Stimulated activated CD4-positive, alpha-beta T cell treated with anti-CD3 and anti-CD28 coated beads, Interleukin-1b, Interleukin-23, amount 100 ng/mL, for 24 hours (primary cell): Measurements from ENCODE around the gene MAD1L1.

Experiments used
- DNase-seq, 4 experiments: peaks; one replicate each; pipeline ENCODE4 v3.0.0-alpha.2; 2020; ENCODE audit warnings: low read depth in 4 of 4, low spot score in 1 of 4

MAD1L1 gene

DNA sequence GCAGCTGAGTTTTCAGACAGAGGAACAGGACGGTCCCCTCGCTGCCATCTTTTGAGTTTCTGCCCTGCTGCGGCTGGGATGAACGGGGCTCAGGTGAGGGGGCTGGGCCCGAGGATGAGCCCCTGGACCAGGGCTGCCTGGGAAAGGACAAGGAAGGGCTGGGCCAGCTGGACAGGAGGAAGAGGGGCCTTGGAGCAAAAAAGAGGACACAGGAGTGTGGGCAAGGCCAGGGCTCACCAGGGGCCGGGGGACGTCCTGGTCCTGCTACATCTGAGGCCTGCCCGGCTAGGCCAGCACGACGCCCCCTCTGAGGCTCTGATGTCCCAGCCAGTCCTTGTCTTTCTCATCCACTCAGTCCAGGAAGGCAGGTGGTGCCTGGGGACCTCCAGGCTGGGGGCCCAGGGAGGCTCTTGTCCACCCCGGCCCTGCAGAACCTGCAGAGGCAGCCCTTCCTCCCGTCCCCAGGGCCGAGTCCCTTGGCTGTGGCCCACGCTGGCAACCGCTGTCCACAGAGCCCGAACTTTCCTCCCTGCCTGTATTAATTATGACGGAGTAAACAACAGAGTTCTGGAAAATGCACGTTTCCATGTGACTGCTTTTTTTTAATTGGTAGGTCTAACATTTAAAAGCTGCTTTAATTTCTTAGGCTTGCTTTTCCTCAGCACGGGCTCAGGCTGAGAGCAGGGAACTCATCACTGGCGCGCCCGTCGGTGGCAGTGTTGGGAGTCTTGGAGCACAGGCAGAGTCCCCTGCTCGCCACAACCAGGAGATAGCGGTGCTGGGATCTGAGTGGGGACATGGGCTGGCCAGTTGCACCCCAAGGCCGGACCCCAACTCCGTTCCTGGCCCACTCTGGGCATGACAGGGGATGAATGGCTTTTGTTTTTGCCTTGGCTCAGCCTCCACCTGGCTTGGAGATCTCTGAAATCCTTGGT is 375.0 kb downstream of the MAD1L1 start:
- no peak for DNase-seq

DNA sequence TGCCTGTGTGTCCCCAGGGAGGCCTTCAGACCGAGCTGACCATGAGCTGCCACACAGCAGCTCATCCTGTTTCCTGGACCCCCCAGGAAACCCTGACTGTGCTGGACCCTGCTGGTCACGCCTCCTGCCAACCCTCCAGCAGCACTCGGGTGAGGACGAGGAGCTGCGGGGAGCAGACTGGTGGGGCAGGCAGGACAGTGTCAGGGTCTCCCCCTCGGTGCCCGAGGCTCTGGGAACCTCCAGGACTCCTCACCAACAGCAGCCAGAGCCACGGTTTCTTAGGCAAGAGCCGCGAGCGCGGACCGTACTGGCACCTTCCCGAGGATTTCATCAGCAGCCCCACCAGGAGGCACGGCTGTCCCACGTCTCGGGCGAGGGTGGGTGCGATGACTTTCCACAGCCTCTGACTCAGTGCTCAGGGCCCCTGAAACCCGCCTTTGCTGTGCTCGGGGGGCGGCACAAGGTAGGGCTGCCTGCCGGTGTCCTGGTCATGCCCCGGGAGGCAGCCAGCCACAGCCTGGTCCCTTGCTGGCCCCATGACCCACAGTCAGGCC is 375.8 kb downstream of the MAD1L1 start:
- DNase-seq: no peak

DNA sequence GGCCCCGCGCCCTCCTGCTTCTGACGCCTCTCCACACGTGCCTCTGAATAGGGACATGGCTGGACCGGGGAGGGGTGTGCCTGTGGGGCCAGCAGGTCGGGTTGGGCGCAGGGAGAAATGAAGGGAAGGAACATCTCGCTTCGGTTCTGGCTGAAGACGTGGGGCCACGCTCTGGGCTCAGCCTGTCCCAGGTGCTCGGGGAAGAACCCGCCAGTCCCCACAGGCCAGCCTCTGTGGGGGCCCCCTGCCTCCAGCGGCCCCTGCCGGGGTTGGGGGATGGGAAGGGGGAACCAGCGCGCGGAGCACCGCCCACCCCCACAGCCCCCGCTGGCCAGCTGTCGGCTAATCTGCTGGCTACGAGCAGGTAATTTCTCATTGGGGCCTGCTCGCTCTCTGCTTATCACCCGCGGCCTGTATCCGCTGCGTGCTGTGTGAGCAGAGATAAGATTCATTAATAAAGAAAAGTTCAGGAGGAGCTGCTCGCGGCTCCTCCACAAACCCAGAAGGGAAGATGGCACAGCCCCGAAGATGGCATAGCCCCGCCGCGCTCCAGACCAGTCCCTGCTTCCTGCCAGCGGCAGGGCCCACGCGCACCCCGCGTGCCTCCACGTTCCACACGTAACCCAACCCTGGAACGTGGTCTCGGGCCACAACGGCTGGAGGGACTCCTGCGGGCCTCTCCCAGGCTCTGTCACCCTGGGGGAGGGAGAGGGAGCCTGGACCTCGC is 376.4 kb downstream of the MAD1L1 start:
- DNase-seq: no peak

DNA sequence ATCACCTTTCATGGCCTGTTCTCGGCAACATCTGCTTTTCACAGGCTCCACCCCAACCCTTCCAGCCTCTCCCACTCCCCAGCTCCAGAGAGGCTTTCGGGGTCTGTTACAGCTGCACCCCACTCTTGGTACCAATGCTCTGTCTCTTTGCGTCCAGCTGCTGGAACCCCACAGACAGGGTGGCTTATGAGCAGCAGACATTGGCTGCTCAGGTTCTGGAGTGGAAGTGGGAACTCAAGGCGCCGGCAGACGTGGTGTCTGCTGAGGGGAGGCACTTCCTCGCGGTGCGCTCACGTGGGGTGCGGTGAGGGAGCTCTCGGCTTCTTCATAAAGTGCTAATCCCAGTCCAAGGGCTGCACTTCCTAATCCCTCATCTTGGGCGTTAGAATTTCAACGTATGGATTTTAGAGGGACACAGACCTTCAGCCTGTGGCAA is 377.0 kb downstream of the MAD1L1 start:
- DNase-seq: no peak

DNA sequence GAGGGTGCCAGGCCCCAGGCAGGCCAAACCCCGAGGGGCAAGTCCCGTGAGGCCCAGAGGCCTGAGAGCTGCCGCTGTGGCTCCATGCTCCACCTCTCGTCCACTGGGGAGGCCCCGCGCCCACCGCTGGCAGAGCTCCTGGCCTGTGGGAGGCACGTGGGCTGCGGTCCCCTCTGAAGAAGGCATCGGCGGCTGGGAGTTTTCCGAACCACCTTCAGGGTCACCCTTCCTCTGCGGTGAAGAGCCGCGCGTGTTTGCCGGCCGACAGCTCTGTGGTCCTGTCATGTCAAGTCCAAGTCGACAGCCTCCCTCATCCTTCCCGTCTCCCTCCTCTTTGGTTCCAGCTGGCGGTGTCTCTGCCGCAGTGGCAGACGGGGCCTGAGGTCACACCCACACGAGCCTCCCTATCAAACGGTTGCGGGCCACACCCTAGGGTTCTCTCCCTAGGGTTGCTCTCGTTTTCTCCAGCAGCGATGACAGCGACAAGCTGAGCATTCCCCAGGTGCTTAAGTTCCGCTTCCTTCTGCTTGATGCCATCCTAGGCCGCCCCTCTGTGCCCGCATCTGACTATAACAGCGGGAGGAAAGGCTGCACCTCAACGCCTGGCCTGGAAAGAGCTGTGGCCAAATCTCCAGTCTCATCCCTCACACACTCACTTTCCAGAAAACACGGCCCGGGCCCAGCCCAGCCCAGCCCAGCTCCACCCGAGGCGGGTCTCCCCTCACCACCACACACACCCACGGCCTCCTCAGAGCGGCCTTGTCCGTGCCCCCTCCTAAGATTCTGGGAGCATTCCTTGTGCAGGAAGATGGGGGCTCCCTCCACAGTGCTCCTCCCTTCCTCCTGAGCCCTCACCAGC is 377.6 kb downstream of the MAD1L1 start:
- no peak for DNase-seq

DNA sequence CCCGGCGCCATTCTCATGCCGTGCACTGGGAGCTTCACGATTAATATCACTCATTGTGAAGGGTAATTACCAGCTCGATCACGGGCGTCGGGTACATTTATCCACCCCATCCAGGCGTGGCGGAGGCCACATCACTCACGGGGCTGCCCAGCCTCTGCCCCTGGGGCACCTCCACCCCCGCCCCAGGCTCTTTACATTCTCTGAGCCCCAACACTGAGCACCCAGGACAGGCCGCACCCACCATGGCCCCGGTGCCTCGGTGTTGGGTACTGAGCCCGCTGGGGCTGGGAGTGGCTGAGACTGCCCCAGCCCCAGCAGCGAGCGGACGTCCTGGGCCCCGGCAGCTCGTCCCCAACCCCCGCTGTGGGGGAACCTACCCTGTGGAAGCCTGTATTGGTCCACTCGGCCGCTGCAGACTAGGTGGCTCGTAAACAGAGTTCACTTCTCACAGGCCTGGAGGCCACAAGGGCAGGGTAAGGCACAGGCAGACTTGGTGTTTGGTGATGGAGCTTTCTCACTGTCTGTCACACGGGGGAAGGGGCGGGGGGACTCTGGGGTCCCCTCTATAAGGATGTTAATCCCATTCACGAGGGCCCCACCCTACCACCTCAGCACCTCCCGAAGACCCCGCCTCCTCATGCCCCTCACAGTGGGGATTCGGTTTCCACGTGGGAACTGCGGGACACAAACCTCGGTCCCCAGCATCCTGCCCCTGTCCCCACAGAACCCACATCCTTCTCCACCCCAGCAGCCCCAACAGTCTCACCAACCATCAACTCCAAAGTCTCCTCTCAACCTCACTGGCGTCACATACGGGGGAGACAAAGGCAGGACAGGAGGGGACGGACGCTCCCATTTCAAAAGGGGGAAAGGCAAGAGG is 378.5 kb downstream of the MAD1L1 start:
- DNase-seq: no peak

DNA sequence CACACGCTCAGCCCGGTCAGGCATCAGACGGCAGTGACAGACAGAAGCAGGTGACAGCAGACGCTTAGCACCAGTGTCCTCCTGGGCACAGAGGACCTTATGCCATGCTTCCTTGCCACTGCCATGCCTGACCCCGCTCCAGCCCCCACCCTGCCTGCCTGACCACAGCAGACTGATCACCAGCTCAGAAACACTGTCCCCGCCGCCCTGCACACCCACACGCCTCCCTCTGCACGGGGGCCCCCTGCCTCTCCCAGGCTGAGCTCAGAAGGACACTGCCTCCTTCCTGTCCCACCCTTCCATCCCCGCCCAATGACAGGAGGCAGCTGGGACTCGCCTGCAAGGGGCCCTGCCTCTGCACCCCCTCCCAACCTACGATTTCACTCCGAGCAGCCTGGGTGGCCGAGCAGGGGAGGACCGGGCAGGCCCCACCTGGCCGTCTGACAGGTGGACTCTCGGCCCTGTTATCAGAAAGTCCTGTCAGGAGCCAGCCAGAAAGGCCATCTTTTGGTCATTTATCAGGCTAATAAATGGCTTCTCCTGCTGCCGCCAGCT is 379.2 kb downstream of the MAD1L1 start:
- DNase-seq: no peak

DNA sequence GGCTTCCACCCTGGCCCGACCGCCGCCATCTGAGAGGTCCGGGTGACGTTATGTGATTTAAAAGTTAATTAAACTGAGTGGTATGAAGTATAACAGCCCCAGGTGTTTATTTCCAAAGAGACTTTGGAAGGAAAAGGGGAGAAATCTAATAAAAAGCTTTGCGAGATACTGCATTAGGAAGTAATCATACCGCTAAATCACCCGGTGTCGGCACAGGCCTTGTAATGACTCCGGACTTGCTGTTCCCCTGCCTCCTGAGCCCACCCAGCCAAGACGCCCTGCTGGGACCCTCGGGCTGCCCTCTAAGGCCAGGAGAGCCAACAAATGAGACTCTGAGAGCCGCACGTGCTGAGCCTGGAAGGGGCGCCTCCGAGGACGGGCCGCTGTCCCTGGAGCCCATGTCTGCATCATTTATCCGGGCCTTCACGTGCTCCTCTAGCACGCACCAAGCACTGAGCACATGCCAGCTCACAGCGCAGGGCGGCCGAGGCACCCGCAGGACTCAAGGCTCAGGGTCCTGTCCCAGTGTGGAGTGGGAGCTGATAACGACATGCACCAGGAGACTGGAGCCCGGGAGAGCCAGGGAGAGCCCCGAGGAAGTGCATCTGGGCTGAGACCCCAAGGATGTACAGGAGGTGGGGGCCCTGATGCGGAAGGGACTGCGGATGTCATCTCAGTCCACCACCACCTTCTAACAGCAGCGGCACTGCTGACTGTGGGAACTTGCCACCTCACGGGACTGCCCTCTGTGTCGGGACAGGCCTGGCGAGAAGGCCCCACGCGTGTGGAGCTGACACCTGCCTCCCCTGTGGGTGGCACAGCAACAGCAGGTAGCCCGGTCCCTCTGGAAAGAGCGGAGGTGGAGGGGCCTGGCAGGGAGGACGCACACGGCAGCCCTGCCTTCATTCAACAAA is 380.0 kb downstream of the MAD1L1 start:
- DNase-seq: no peak

DNA sequence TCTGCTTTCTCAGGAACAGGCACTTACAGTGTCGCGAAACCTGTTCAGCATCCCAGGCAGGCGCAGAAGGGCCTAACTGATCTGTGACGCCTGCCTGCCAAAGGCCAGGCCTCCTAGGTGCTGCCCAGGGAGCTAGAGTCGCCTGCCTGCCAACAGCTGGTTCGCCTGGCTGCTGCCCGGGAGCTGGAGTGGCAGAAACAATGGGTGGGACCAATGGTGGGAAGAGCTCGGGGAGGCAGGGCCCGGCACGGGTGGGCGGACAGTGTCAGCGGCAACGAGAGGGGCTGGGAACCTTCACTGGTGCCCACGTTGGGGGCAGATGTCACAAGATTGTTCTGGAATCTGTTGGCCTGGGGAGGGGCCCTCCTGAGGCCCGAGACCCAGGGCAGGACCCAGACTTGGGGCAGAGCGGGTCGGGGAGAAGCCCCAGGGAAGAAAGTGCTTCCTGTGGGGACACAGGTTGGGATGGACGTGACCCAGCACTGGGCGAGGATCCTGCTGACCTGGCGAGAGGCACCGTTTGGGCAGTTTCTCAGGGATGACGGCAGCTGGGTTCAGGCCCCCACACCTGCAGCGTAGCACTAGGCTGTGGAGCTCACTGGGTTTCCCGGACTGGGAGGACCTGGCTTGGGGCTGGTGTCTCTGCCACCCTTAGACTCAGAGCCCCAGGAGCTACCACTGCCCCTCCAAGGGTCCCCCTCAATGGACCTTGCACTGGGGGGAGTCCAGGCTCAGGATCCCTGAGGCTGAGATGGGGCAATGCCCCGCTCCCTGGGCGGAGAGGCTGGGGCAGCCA is 380.8 kb downstream of the MAD1L1 start:
- DNase-seq: no peak

DNA sequence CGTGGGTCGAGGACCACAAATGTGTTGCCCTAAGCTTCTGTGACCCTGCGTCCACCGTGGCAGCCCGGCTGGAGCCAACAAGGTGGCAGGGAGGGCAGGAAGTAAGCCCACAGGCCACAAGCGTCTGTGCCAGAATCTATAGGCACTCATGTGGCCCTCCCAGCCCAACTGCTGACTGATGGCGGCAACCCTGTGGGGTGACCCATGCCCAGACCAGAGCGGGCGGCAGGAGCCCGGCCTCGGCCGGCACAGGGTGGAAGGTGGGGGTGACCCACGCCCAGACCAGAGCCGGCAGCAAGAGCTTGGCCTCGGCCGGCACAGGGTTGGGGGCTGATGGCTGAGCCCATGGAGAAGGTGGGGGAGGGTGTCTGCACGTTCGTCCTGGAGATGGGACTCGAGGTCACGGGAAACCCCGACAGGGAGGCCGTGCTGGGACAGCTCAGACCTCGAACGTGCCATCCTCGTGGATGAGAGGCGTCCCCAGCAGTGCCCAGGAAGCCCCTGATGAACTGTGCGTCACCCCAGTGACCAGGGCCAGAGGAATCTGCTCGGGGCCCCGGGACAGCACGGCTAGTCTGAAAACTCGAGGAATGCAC is 381.7 kb downstream of the MAD1L1 start:
- DNase-seq: no peak

DNA sequence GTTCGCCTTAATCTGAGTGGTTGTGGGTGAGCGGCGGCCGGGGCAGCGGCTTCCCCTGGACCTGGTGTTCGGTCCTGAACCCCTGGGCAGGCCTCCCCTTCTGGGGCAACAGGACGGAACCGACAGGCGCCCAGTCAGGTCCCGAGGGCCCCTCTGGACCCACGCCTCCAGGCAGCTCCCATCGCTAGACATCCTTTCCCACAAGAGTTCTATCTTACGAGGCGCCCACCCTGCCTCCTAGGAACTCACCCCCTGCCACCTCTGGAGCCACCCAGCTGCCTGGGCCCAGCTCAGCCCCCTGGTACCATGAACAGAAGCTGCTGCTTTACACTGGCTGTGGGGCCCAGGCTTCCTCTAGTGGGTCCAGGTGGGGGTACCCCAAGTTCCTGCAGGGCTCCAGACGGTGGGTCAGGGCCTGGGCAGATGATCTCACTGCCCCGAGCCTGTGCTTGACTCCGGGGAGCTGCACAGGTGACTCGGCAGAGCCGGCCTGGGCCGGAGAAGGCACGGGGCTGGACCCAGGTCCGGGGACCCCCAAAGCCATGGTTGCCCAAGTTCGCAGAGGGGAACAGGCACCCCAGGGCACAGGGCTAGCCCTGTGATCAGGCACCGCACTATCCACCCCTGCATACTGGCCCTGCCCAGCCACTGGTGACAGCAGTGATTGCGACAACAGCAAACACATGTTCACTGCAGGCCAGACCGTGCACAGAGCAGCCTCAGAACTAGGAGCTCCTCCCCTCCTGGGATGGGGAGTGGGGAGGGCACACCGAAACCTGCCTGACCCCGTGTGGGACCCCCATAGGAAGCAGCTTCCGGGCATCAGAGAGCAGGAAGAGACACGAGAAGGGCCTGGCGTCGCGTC is 382.4 kb downstream of the MAD1L1 start:
- no peak for DNase-seq

DNA sequence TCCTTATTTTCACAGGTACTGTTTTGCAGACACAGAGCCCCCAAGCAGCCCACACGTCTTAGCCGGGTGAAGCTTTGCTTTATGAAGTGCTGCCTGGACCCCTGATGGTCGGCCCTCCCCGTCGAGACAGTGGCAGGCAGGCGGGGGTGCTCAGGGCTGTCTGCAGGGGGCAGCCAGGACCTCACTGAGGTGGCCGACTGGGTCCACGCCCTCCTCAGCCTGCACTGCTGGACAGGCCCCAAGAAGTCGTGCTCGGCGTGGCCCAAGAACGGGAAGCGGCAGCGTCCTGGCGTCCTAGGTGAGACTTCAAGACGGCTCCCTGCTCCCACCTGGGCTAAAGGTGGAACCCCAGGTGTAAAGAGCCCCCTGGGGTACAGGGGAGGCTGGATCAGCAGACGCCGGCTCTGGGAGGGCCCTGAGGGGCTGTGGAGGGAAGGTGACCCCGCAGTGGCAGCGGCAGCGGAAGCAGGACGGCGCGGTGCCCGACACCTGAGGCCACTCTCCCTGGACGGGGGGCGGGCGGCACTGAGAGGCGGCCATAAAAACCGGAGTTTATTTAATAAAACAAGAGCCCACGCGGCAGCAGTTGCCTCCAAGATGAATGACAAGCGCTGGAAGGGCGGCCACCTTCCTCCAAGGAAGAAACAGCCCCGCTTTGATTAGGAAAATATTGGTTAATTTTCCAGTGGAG is 383.2 kb downstream of the MAD1L1 start:
- no peak for DNase-seq

DNA sequence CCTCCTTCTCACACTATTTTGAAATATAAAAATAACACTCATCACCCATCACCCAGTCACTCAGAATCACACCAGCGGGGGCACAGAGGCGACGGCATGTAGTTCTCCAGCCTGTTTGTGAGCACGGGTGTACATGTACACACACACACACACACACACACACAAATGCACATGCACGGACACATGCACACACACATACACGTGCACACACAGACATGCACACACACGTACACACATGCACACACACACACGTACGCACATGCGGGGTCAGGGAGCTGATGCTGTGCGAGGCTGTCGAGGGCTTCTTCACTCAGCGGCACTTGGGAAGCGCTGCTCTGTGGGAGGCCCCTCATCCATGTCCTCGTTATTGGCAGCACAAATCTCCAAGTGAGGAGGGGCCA is 383.8 kb downstream of the MAD1L1 start:
- DNase-seq: no peak

DNA sequence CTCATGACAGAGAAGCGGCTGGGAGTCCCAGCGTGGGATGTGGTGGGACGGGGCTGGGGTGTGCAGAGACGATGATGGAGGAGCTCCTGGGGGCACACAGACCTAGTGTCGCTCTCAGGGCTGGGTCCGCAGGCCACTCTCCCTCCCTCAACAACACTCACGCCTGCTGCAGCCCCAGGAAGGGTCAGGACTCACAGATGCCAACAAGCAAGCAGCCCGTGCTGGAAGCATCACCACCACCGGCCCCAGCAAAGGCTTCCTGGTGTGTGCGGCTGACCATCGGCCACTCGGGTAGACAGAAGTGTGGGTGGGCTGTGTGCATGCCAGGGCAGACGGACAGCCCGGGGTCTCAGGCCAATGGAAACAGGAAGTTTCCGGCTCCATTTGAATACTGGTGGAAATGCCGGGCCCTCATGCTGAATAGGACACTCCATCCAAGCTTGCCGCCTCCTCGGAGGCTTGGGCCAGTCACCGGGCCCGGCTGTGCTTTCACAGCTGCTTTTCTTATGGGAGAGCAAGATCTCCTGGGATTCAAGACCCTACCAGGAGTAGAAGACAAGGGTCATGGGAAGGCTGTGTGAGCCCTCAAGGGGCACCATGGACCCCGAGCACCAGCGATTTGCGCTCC is 384.6 kb downstream of the MAD1L1 start:
- no peak for DNase-seq

DNA sequence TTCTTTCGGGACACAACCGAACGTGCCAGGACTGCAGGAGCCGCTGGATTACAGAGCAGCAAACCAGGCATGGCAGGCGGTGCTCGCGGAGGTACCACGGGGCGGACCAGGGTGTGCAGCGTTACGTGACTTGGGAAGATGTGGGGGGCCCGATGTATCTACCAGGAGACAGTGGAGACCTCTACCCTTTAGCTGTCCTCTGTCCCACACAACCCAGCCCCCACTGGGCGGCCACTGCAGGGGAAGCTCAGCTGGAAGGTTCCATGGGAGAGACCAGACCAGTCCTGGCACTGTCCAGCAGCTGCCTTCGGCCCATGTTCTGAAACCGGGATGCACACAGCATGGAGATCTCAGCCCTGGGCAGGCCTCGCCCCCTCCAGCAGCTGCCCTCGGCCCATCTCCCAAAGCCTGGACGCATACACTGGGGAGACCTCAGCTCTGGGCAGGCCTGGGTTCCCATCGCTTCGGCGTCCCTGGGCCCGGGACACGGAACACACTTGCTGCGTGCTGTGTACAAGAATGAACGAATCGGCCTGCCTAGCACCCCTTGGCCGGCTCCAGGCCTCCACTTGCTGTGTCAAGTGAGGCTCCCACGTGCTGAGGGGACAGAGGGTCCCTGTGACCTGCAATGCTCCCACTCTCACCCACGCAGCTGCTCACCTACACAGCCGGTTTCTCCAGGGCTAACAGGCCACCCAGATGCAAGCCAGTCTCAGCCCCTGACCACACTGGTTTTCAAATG is 385.3 kb downstream of the MAD1L1 start:
- DNase-seq: no peak
